ENCODE results near the gene NSUN2.

The NSUN2 gene

GRCh38 chr5:6556089-6556801, 76.6 kb downstream of the NSUN2 start:
- H3K27ac Mint-ChIP-seq: no peak overlapping the region

DNA sequence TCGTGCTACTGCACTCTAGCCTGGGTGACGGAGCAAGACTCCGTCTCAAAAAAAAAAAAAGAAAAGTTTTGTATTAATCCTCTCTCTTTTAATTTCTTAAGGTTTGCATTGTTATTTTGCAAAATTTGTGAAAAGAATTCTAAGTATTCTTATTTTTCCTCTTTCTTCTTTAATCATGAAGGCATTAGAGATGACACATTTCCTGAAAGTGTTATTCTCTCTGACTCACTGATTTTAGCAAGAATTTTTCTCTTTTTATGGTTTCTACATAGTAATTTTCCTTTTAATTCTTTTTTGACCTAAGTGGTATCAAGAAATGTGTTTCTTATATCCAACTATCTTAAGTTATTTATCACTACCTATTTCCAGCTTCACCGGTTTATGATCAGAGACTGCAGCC, 78.0 kb downstream of the NSUN2 start:
- H3K27me3 Mint-ChIP-seq (ENCODE audit: low read depth, poor library complexity): peaks cover 24% of the 10 kb centered on the region

More at GRCh38 chr5:6556089-6556801, 76.6 kb downstream of the NSUN2 start:
- Mint-ChIP-seq H3K27me3 (ENCODE audit: low read depth, poor library complexity) (peaks cover 22% of the 10 kb centered on the region), H3K4me3 (no peak overlapping the region), H3K36me3 (ENCODE audit: low read depth) (no peaks in the 10 kb centered on the region), H3K9me3 (peaks cover 34% of the 10 kb centered on the region), H3K4me1 (no peaks in the 10 kb centered on the region)
- no peak for DNase-seq
- TF ChIP-seq CTCF (IDR thresholded peaks at IDR 0.05): no peak

DNA sequence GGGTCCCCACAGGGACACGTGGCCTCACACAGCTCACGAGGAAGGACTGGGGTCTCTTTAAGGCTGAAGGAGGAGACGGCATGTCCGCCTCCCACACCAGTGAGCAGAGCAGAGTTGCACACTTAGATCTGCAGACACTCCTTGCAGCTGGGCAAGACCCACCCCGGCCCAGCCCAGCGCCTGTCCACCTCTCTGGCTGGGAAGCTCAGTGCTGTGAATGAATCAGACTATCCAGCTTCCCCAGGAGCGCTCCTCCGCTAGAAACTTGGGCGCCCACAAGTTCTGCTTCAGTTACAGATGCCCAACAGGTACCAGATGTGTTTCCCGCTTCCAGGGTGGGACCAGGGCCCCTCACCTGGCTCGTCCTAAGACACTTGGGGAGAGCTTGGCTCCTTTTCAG, 78.9 kb downstream of the NSUN2 start:
- peaks cover 27% of the 10 kb centered on the region for H3K27me3 Mint-ChIP-seq (ENCODE audit: low read depth, poor library complexity)
- no peak for TF ChIP-seq CTCF (IDR thresholded peaks at IDR 0.05)
- H3K9me3 Mint-ChIP-seq: peaks cover 16% of the 10 kb centered on the region
- no peaks in the 10 kb centered on the region for H3K36me3 Mint-ChIP-seq (ENCODE audit: low read depth)
- no peak overlapping the region for H3K4me3 Mint-ChIP-seq
- no peak overlapping the region for H3K27ac Mint-ChIP-seq
- DNase-seq: no peak
- no peaks in the 10 kb centered on the region for H3K4me1 Mint-ChIP-seq

More for the DNA sequence above, 78.0 kb downstream of the NSUN2 start:
- no peak overlapping the region for H3K4me3 Mint-ChIP-seq
- no peaks in the 10 kb centered on the region for H3K4me1 Mint-ChIP-seq
- no peak overlapping the region for H3K27ac Mint-ChIP-seq
- peaks cover 24% of the 10 kb centered on the region for H3K9me3 Mint-ChIP-seq
- no peaks in the 10 kb centered on the region for H3K36me3 Mint-ChIP-seq (ENCODE audit: low read depth)
- no peak for DNase-seq
- no peak for TF ChIP-seq CTCF (IDR thresholded peaks at IDR 0.05)

- DNase-seq: no peak
Measured at GRCh38 chr5:6552612-6553011, 80.2 kb downstream of the NSUN2 start.

DNA sequence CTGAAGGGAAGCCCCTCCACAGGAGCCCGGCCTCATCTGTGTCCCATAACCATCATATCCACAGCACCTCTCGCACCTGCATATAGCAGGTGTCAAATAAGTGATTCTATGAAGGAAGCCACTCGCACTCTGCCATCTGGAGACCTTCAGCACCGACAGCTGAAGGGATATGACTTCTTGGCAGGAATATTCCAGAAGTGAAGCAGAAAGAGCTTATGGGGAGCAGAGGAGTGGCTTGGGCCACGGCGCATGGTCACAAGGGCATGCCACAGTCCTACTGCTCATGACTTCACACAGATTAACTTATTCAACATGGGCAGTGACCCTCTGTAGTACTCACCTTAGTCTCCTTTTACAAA, 80.9 kb downstream of the NSUN2 start:
- H3K4me3 Mint-ChIP-seq: no peak overlapping the region
- TF ChIP-seq CTCF (IDR thresholded peaks at IDR 0.05): no peak
- peaks cover 3% of the 10 kb centered on the region for H3K9me3 Mint-ChIP-seq
- H3K36me3 Mint-ChIP-seq (ENCODE audit: low read depth): no peaks in the 10 kb centered on the region
- no peak overlapping the region for H3K27ac Mint-ChIP-seq
- no peak for DNase-seq
- no peaks in the 10 kb centered on the region for H3K4me1 Mint-ChIP-seq
- peaks cover 25% of the 10 kb centered on the region for H3K27me3 Mint-ChIP-seq (ENCODE audit: low read depth, poor library complexity)

More at GRCh38 chr5:6552612-6553011, 80.2 kb downstream of the NSUN2 start:
- Mint-ChIP-seq H3K4me3 (no peak overlapping the region), H3K27ac (no peak overlapping the region), H3K4me1 (no peaks in the 10 kb centered on the region), H3K27me3 (ENCODE audit: low read depth, poor library complexity) (peaks cover 25% of the 10 kb centered on the region), H3K36me3 (ENCODE audit: low read depth) (no peaks in the 10 kb centered on the region), H3K9me3 (peaks cover 7% of the 10 kb centered on the region)
- TF ChIP-seq CTCF (IDR thresholded peaks at IDR 0.05): no peak

All from nephron progenitor cell (in vitro differentiated cells).